ENCODE data around the gene STOX2. TPM values are rescaled to one million over a fixed set of nuclear protein-coding genes. Genes with fewer than 3 reads are reported as not detected.

Gene STOX2
- total RNA-seq, 1 donor from 2014 or later = 9.4 TPM

- H3K4me1 ChIP-seq (ENCODE audit: control insufficient read depth in 3 of 3, insufficient read depth in 3 of 3, low read length in 3 of 3) = peaks cover 2 to 16% (median 6%) of the 10 kb centered on the region in 3 donors
These were observed 4.1 kb downstream of the STOX2 start for GRCh38 chr4:183909187-183909586.

DNA sequence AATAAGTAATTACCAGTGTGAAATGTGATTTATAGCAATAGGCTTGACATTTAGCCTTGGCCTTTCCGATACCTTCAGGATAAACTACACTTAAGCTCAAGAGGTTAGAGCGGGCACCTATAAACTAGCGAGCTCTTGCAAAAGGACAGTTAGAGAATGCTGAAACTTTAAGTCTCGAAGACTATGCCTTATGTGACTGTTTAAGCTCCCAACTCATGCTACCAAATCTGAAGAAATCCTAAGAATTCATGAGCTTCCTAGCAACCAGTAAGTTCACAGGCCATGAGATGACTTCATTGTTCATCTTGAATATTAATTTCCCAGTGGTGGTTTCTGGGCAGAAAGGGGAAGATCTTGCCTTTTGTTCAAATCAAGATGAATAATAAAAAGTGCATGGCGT is 4.7 kb downstream of the STOX2 start:
- peaks cover 0 to 11% (median 0%) of the 10 kb centered on the region in 3 donors for H3K27me3 ChIP-seq (ENCODE audit: control insufficient read depth in 3 of 3, insufficient read depth in 3 of 3, low read length in 3 of 3)
- H3K36me3 ChIP-seq (ENCODE audit: control insufficient read depth in 3 of 3, insufficient read depth in 3 of 3, low read length in 3 of 3) = no peaks in the 10 kb centered on the region
- H3K9me3 ChIP-seq (ENCODE audit: control insufficient read depth in 3 of 3, low read length in 3 of 3) = no peaks in the 10 kb centered on the region
- no peak overlapping the region for H3K27ac ChIP-seq (ENCODE audit: low read depth, low read length)
- H3K9ac ChIP-seq (ENCODE audit: low read depth in 1 of 3, low read length in 3 of 3) = no peak overlapping the region
- H3K4me3 ChIP-seq (ENCODE audit: low read length in 3 of 3) = no peak overlapping the region
- H3K4me1 ChIP-seq (ENCODE audit: control insufficient read depth in 3 of 3, insufficient read depth in 3 of 3, low read length in 3 of 3) = peaks cover 2 to 16% (median 6%) of the 10 kb centered on the region in 3 donors

More at GRCh38 chr4:183909187-183909586, 4.1 kb downstream of the STOX2 start:
- H3K4me3 ChIP-seq (ENCODE audit: low read length in 3 of 3) = no peak overlapping the region
- no peaks in the 10 kb centered on the region for H3K9me3 ChIP-seq (ENCODE audit: control insufficient read depth in 3 of 3, low read length in 3 of 3)
- H3K36me3 ChIP-seq (ENCODE audit: control insufficient read depth in 3 of 3, insufficient read depth in 3 of 3, low read length in 3 of 3) = no peaks in the 10 kb centered on the region
- no peak overlapping the region for H3K9ac ChIP-seq (ENCODE audit: low read depth in 1 of 3, low read length in 3 of 3)
- no peak overlapping the region for H3K27ac ChIP-seq (ENCODE audit: low read depth, low read length)
- H3K27me3 ChIP-seq (ENCODE audit: control insufficient read depth in 3 of 3, insufficient read depth in 3 of 3, low read length in 3 of 3) = peaks cover 0 to 11% (median 0%) of the 10 kb centered on the region in 3 donors

DNA sequence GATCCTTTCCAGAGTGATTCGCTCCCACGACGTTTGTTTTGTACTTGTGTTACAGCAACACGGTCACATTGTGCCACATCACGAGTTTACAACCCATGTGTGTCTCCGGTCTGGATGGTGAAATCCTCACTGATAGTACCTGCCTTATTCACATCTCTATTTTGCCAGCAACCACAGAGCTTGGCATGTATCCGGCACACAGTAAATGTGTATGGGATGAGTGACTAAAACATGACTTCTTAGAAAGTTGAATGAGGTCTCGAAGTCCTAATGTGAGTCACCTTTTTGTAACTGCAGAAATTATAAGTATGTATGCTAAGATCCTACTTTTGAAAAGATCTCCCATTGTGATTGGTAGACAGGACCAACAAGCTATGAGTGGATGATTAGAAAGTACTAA is 7.5 kb downstream of the STOX2 start:
- H3K36me3 ChIP-seq (ENCODE audit: control insufficient read depth in 3 of 3, insufficient read depth in 3 of 3, low read length in 3 of 3) = no peaks in the 10 kb centered on the region
- H3K4me3 ChIP-seq (ENCODE audit: low read length in 3 of 3) = no peak overlapping the region
- no peak overlapping the region for H3K27ac ChIP-seq (ENCODE audit: low read depth, low read length)
- H3K27me3 ChIP-seq (ENCODE audit: control insufficient read depth in 3 of 3, insufficient read depth in 3 of 3, low read length in 3 of 3) = peaks cover 0 to 7% (median 0%) of the 10 kb centered on the region in 3 donors
- no peaks in the 10 kb centered on the region for H3K9me3 ChIP-seq (ENCODE audit: control insufficient read depth in 3 of 3, low read length in 3 of 3)
- H3K4me1 ChIP-seq (ENCODE audit: control insufficient read depth in 3 of 3, insufficient read depth in 3 of 3, low read length in 3 of 3) = peaks cover 0 to under 1% (median 0%) of the 10 kb centered on the region in 3 donors
- no peak overlapping the region for H3K9ac ChIP-seq (ENCODE audit: low read depth in 1 of 3, low read length in 3 of 3)

- H3K4me3 ChIP-seq (ENCODE audit: low read length in 3 of 3) = no peak overlapping the region
- no peaks in the 10 kb centered on the region for H3K27me3 ChIP-seq (ENCODE audit: control insufficient read depth in 3 of 3, insufficient read depth in 3 of 3, low read length in 3 of 3)
- H3K9me3 ChIP-seq (ENCODE audit: control insufficient read depth in 3 of 3, low read length in 3 of 3) = no peaks in the 10 kb centered on the region
- H3K27ac ChIP-seq (ENCODE audit: low read depth, low read length) = no peak overlapping the region
- no peaks in the 10 kb centered on the region for H3K36me3 ChIP-seq (ENCODE audit: control insufficient read depth in 3 of 3, insufficient read depth in 3 of 3, low read length in 3 of 3)
- no peaks in the 10 kb centered on the region for H3K4me1 ChIP-seq (ENCODE audit: control insufficient read depth in 3 of 3, insufficient read depth in 3 of 3, low read length in 3 of 3)
- H3K9ac ChIP-seq (ENCODE audit: low read depth in 1 of 3, low read length in 3 of 3) = no peak overlapping the region
These were observed 10.9 kb downstream of the STOX2 start for GRCh38 chr4:183915976-183916375.

- no peak overlapping the region for H3K27ac ChIP-seq (ENCODE audit: low read depth, low read length)
- no peak overlapping the region for H3K4me3 ChIP-seq (ENCODE audit: low read length in 3 of 3)
- no peaks in the 10 kb centered on the region for H3K27me3 ChIP-seq (ENCODE audit: control insufficient read depth in 3 of 3, insufficient read depth in 3 of 3, low read length in 3 of 3)
- no peaks in the 10 kb centered on the region for H3K36me3 ChIP-seq (ENCODE audit: control insufficient read depth in 3 of 3, insufficient read depth in 3 of 3, low read length in 3 of 3)
- H3K9ac ChIP-seq (ENCODE audit: low read depth in 1 of 3, low read length in 3 of 3) = no peak overlapping the region
- no peaks in the 10 kb centered on the region for H3K9me3 ChIP-seq (ENCODE audit: control insufficient read depth in 3 of 3, low read length in 3 of 3)
- no peaks in the 10 kb centered on the region for H3K4me1 ChIP-seq (ENCODE audit: control insufficient read depth in 3 of 3, insufficient read depth in 3 of 3, low read length in 3 of 3)
These were observed 13.6 kb downstream of the STOX2 start for GRCh38 chr4:183918696-183919095.

DNA sequence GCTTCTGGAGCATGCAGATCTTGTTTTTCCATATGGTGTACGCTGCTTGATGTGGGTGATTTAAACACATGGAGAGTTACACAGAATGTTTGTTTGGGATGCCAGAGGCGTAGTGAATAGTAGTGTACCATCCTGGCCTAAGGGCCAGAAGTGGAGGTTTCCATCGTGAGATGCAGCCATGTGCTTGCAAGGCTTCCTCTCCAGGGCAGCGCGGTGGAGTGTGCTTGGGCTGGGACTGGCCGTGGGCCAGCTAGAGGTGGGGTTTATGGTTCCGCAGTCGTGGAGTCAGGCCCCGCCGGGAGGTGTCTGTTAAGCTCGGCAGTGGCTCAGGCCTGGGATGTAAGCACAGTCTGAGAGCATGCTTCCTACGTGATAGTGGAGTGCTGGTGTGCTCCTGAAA is 14.0 kb downstream of the STOX2 start:
- Histone ChIP-seq H3K4me3 (ENCODE audit: low read length in 3 of 3) (no peak overlapping the region), H3K36me3 (ENCODE audit: control insufficient read depth in 3 of 3, insufficient read depth in 3 of 3, low read length in 3 of 3) (no peaks in the 10 kb centered on the region), H3K4me1 (ENCODE audit: control insufficient read depth in 3 of 3, insufficient read depth in 3 of 3, low read length in 3 of 3) (no peaks in the 10 kb centered on the region), H3K9ac (ENCODE audit: low read depth in 1 of 3, low read length in 3 of 3) (no peak overlapping the region), H3K9me3 (ENCODE audit: control insufficient read depth in 3 of 3, low read length in 3 of 3) (no peaks in the 10 kb centered on the region), H3K27ac (ENCODE audit: low read depth, low read length) (no peak overlapping the region), H3K27me3 (ENCODE audit: control insufficient read depth in 3 of 3, insufficient read depth in 3 of 3, low read length in 3 of 3) (no peaks in the 10 kb centered on the region)

DNA sequence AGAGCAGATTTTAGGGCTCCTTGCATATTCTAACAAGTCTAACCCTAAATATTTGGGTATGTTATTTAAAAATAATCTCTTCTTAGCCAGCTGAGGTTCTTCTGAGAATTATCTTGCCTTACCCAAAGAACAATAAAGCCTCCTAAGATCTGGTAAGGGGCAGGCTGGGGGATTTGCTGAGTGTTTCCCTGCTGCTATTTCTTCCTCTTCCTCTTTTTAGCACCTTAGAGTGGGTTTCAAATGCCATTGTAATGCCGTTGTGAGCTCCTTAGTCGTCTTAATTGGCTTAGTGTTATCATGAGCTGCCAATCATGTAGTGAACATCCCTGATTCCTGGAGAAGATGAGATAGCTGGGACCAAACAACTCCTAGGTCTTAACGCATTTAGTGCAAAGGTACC is 15.4 kb downstream of the STOX2 start:
- Histone ChIP-seq H3K27ac (ENCODE audit: low read depth, low read length) (no peak overlapping the region), H3K27me3 (ENCODE audit: control insufficient read depth in 3 of 3, insufficient read depth in 3 of 3, low read length in 3 of 3) (no peaks in the 10 kb centered on the region), H3K36me3 (ENCODE audit: control insufficient read depth in 3 of 3, insufficient read depth in 3 of 3, low read length in 3 of 3) (no peaks in the 10 kb centered on the region), H3K9me3 (ENCODE audit: control insufficient read depth in 3 of 3, low read length in 3 of 3) (no peaks in the 10 kb centered on the region), H3K4me3 (ENCODE audit: low read length in 3 of 3) (no peak overlapping the region), H3K9ac (ENCODE audit: low read depth in 1 of 3, low read length in 3 of 3) (no peak overlapping the region), H3K4me1 (ENCODE audit: control insufficient read depth in 3 of 3, insufficient read depth in 3 of 3, low read length in 3 of 3) (no peaks in the 10 kb centered on the region)

GRCh38 chr4:183921335-183921734 is 16.2 kb downstream of the STOX2 start:
- Histone ChIP-seq H3K4me3 (ENCODE audit: low read length in 3 of 3) (no peak overlapping the region), H3K9me3 (ENCODE audit: control insufficient read depth in 3 of 3, low read length in 3 of 3) (no peaks in the 10 kb centered on the region), H3K27me3 (ENCODE audit: control insufficient read depth in 3 of 3, insufficient read depth in 3 of 3, low read length in 3 of 3) (no peaks in the 10 kb centered on the region), H3K27ac (ENCODE audit: low read depth, low read length) (no peak overlapping the region), H3K4me1 (ENCODE audit: control insufficient read depth in 3 of 3, insufficient read depth in 3 of 3, low read length in 3 of 3) (no peaks in the 10 kb centered on the region), H3K9ac (ENCODE audit: low read depth in 1 of 3, low read length in 3 of 3) (no peak overlapping the region), H3K36me3 (ENCODE audit: control insufficient read depth in 3 of 3, insufficient read depth in 3 of 3, low read length in 3 of 3) (no peaks in the 10 kb centered on the region)

DNA sequence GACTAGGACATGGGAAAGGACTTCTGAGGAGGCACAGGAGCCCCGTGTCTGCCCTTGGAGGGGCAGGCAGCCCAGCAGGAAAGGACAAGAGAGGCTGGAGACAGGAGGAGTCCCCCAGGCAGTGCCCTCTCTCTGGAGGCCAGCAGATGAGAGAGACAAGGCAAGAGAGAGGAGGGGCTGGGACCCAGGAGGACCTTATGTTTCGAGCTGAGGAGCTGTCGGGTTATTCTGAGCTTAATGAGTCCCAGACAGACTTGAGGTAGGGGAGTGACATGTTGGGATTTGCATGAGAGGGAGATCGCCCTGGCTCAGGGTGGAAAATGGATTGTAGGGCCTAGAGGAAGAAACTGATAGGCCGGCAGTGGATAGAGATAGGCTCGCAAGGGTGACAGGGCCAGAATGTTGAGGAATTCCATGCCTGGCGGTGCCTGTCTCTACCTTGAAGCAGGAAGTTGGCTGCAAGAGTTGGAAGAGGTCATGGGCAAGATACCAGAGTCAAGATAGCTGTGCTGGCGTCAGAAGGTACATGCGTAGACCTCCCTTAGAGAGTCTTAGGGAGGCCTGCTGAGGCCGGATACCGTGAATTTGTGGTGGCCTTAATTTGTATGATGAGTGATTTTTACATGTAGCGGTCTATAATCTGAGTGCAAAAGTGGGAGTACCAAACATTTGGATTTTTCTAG is 19.4 kb downstream of the STOX2 start:
- no peak overlapping the region for H3K4me3 ChIP-seq (ENCODE audit: low read length in 3 of 3)
- H3K36me3 ChIP-seq (ENCODE audit: control insufficient read depth in 3 of 3, insufficient read depth in 3 of 3, low read length in 3 of 3) = no peaks in the 10 kb centered on the region
- no peaks in the 10 kb centered on the region for H3K27me3 ChIP-seq (ENCODE audit: control insufficient read depth in 3 of 3, insufficient read depth in 3 of 3, low read length in 3 of 3)
- H3K9me3 ChIP-seq (ENCODE audit: control insufficient read depth in 3 of 3, low read length in 3 of 3) = no peaks in the 10 kb centered on the region
- H3K27ac ChIP-seq (ENCODE audit: low read depth, low read length) = no peak overlapping the region
- no peaks in the 10 kb centered on the region for H3K4me1 ChIP-seq (ENCODE audit: control insufficient read depth in 3 of 3, insufficient read depth in 3 of 3, low read length in 3 of 3)
- H3K9ac ChIP-seq (ENCODE audit: low read depth in 1 of 3, low read length in 3 of 3) = no peak overlapping the region

DNA sequence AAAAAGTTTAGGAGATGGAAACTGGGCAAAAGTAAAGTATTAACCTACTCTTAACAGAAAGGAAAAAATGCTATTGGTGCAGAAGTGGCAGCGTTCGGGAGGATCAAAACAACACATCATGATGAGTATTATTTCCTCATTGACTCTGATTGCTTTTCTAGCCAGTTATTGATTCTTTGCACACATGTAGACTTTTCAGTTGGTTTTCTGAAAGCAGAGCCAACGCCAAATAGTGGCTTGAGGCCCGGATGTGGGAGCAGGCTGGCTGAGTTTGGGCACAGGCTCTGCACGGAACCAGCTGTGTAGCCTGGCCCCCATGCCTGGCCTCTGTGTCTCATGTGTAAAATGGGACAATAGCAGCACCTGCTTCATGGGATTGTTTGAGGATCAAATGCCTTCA is 21.8 kb downstream of the STOX2 start:
- Histone ChIP-seq H3K36me3 (ENCODE audit: control insufficient read depth in 3 of 3, insufficient read depth in 3 of 3, low read length in 3 of 3) (no peaks in the 10 kb centered on the region), H3K27ac (ENCODE audit: low read depth, low read length) (no peak overlapping the region), H3K4me3 (ENCODE audit: low read length in 3 of 3) (no peak overlapping the region), H3K9me3 (ENCODE audit: control insufficient read depth in 3 of 3, low read length in 3 of 3) (no peaks in the 10 kb centered on the region), H3K9ac (ENCODE audit: low read depth in 1 of 3, low read length in 3 of 3) (no peak overlapping the region), H3K27me3 (ENCODE audit: control insufficient read depth in 3 of 3, insufficient read depth in 3 of 3, low read length in 3 of 3) (no peaks in the 10 kb centered on the region), H3K4me1 (ENCODE audit: control insufficient read depth in 3 of 3, insufficient read depth in 3 of 3, low read length in 3 of 3) (no peaks in the 10 kb centered on the region)
